Stimulated activated CD8-positive, alpha-beta memory T cell treated with anti-CD3 and anti-CD28 coated beads, Interleukin-2, amount 100 ng/mL, for 48 hours (primary cell): ENCODE measurements around the gene PORCN.
"Not testable (repeated sequence)": the region's sequence is repeated elsewhere in the genome, so short reads cannot be mapped to it uniquely, and the experiment has no call there.

ENCODE experiments used
- DNase-seq, 2 donors: peaks; one replicate each; pipeline ENCODE4 v3.0.0-alpha.2; 2020; ENCODE audit warnings: low read depth in 2 of 2

Gene PORCN

GRCh38 chrX:48540480-48540879 lies 31.7 kb downstream of the PORCN start:
- no peak for DNase-seq

- DNase-seq: no peak
Observed at GRCh38 chrX:48541140-48541814, 32.5 kb downstream of the PORCN start.

- DNase-seq: no peak
Observed at GRCh38 chrX:48548871-48549270, 40.1 kb downstream of the PORCN start.

GRCh38 chrX:48555731-48556325 lies 47.0 kb downstream of the PORCN start:
- not testable (repeated sequence) for DNase-seq

GRCh38 chrX:48558271-48558670 lies 49.5 kb downstream of the PORCN start:
- DNase-seq: no peak

- no peak for DNase-seq
Observed at GRCh38 chrX:48559636-48560035, 50.8 kb downstream of the PORCN start.

GRCh38 chrX:48560056-48560455 lies 51.3 kb downstream of the PORCN start:
- no peak for DNase-seq

- DNase-seq: no peak
Observed at GRCh38 chrX:48560681-48561080, 51.9 kb downstream of the PORCN start.

GRCh38 chrX:48569958-48570357 lies 61.2 kb downstream of the PORCN start:
- DNase-seq: no peak
